Activated CD4-positive, alpha-beta T cell treated with anti-CD3 and anti-CD28 coated beads, Interleukin-2, Interleukin-6, amounts not matched to agents 100 ng/mL and 50 ng/mL, durations not matched to agents 16 hours and 8 hours (primary cell): ENCODE data around the gene PRSS21.
A peak's percentile ranks its signal among the peaks of the same experiment; 100 is the strongest.

Source experiments
- DNase-seq: peaks from one replicate; pipeline ENCODE4 v3.0.0-alpha.2; 2020

Gene PRSS21

GRCh38 chr16:2816751-2817339 is at the start of gene PRSS21:
TSS of gene PRSS21 (plus strand) at chr16:2817237. CDS start at chr16:2817269, 32 bp downstream.
- DNase-seq: peak; percentile 65

DNA sequence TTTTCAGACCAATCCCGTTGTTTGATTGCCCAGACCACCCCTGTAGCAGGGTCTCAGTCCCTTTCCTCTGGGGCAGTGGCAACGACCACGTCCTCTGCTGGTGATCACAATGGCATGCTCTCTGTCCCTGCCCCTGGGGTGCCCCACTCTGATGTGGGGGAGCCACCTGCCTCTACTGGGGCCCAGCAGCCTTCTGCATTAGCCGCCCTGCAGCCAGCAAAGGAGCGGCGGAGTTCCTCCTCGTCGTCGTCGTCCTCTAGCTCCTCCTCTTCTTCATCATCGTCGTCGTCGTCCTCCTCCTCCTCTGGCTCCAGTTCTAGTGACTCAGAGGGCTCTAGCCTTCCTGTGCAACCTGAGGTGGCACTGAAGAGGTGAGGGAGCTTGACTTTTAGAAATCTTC is 49.1 kb upstream of the PRSS21 start:
- DNase-seq: no peak

DNA sequence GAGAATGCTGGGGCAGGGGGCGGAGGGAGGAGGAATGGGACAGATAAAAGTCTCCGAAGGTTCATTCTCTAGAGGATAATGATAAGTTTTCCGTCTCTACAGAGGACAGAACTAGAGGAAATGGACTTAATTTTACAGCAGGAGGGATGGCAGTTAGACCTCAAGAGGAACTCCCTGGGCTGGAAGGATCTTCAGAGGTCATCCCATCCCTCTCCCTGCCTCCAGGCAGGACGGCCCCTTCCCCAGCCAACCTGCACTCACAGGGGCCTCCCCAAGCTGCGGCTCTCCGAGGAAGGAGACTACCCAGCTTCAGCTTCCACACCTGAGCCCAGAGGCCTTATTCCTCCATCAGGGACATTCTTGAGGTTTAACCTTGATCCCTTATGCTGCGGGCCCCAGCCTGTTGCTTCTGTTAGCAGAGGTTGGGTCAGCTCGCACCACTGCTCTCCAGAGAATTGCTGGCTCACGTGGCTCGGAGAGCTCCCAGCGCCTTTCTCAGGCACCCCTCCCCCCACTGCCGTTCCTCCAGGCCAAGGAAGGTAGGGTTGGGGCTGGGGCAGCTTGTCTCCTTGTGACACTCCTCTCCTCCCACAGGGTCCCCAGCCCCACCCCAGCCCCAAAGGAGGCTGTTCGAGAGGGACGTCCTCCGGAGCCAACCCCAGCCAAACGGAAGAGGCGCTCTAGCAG is 48.5 kb upstream of the PRSS21 start:
- no peak for DNase-seq

- DNase-seq: no peak
These were observed 47.9 kb upstream of the PRSS21 start for GRCh38 chr16:2769100-2769529.

DNA sequence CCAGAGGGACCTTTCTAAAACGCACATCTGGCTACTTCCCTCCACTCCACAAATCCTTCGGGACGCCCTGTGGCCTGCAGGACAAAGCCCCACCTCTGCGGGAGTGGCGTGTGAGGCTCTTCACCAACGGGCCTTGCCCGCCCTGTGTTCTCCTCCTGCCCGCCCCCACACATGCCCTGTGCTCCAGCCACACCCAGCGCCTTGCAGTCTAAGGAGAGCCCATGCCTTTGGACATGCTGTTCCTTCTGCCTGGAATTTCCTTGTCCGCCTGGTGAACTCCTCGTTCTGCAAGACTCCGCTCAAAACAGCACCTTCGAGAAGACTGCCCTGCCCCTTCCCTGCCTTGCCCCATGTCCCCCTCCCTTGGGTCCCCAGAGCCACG is 47.4 kb upstream of the PRSS21 start:
- DNase-seq: no peak

DNA sequence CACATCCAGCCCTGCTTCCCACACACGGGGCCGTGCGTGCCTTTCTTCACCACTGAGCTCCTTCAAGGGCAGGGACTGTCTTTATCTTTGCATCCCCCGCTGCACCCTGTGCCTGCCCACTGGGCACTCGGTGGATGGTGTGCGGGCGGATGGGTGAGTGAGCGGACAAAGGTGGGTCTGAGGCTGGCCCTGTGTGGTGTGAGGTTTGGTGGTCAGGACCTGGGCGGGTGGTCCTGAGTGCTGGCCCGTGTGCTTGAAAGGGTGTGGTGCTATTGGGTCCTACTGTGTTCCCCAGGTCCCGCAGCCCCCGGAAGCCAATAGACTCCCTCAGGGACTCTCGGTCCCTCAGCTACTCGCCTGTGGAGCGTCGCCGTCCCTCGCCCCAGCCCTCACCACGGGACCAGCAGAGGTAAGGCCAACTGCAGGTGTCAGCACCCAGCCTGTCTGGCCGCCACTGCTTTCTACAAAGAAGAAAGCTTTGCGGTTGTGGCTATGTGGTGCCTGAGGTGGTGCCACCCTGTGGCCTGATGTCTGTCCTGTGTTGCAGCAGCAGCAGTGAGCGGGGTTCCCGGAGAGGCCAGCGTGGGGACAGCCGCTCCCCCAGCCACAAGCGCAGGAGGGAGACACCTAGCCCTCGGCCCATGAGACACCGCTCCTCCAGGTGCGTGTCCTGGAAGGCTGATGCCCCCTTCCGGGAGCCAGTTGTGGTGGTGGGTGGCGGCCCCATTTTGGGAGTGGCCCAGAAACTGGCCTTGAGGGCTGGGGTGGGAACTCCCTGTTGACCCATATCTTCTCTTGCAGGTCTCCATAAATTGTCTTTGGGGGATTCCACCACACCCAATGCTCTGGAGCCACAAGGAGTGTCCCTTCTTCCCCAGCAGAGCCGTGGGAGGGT is 46.7 kb upstream of the PRSS21 start:
- DNase-seq: no peak

- DNase-seq: no peak
These were observed 45.3 kb upstream of the PRSS21 start for GRCh38 chr16:2771496-2772402.

DNA sequence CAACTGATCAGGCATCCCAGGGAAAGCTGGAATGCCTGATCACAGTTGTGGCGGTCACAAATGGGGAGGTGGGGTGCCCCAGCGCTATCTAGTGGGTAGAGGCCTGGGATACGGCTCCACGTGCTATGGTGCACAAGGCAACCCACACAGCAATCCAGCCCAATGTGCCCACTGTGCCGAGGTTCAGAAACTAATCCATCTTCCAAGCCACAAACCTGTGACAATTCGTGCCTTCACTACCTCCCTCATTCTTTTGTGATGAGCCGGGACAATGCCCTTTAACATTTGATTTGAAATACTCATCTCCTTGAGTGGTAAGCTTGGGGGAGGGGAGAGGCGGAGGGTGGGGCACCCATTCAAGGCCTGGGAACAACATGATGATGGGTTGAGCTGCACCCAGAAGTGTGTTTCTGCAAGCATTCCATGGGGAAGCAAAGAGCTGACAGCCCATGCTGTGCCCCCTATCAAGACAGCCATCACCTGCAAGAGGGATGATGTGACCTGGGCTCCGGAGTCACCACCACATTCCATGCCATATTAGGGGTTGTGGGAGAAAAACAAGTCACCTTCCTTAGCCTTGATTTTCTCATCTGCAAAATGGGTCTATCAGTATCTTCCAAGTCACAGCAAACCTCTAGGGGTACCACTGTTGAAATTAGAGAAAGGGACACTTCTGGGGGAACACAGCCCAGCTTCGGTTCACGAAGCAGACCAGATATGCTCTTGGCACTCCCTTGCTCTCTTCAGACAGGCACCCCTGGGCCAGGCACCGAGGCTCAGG is 43.7 kb upstream of the PRSS21 start:
- no peak for DNase-seq

DNA sequence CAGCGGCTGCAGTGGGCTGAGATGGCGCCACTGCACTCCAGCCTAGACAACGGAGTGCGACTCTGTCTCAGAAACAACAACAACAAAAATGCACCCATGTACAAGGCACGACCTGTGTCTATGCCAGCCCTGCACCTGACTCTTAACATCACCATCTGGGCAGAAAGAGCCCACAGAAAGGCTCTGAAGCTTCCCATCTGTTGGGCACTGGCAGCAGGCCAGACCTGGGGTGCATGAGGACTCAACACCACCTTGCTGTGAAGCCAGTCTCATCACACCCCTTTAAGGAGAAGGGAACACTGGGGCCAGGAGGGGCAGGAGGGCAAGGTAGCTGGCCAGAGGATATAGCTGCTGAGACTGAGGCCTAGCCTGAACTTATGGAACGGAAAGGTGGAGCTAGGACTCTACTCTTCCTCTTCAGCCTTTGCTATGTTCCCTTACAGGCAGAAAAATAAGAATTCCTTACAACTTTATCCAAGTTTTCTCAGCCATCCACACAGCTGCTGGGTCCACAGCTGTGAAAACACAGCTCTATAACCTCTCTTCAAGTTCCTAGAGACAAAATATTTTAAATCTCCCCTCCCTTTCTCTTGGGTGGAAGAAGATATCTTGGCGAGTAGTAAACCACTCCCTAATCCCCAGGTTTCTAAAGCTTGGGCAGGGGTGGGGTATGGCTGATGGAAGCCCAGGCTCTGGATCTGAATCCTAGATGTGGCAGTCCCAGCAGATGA is 42.7 kb upstream of the PRSS21 start:
- DNase-seq: no peak

DNA sequence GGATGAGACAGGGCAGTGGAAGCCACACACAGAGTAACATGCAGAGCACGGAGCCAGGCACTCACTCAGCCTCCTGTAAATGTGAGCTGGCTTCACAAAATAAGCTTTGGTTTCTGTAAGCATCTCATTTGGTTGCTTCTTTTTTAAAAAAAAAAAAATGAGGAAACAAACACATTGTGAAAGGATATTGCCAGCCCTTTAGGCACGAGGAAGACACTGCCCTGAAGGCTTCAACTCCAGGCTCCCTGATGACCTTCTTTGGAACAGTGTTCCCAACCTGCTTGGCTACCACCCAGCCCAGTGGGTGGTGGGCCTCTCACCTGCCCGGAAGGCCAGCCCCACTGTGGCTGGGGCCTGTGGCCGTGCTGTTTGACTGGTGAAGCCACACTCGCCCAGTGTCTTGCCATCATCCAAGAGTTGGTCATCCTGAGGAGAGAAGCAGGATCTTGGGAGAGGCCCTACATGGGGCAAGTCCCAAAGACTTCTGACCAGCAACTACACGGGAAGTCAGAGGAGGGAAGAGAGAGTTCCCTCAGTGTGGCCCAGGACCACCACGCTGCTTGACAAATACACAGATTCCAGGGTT is 41.8 kb upstream of the PRSS21 start:
- no peak for DNase-seq

DNA sequence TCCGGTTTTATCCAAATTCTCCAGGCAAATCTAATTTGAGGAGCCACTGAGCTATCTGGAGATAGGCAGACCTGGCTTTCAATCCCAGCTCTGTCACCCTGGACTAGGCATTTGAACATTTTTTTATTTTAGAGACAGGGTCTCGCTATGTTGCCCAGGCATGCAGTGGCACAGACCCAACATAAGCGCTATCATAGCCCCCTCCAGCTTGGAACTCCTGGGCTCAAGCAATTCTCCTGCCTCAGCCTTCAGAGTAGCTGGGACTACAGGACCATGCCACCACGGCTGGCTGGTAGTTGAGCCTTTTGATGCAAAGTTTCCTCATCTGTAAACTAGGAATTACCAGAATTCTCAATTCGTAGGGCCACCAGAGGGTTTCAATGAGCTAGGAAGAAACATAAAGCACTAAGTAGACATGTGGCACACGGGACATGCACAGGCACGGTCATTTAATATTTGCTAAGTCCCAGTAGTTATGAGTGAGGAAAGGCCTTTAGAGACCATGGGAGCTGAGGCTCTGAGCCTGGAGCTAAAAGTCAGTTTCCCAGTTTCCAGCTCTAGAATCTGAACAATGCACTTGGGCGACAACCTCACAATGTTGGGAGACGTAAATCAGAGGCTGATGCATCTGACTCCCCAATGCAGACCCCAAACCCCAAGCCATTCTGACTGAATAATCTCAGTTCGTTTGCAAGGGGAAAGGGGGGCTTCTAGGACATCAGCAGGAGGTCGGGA is 41.1 kb upstream of the PRSS21 start:
- no peak for DNase-seq

DNA sequence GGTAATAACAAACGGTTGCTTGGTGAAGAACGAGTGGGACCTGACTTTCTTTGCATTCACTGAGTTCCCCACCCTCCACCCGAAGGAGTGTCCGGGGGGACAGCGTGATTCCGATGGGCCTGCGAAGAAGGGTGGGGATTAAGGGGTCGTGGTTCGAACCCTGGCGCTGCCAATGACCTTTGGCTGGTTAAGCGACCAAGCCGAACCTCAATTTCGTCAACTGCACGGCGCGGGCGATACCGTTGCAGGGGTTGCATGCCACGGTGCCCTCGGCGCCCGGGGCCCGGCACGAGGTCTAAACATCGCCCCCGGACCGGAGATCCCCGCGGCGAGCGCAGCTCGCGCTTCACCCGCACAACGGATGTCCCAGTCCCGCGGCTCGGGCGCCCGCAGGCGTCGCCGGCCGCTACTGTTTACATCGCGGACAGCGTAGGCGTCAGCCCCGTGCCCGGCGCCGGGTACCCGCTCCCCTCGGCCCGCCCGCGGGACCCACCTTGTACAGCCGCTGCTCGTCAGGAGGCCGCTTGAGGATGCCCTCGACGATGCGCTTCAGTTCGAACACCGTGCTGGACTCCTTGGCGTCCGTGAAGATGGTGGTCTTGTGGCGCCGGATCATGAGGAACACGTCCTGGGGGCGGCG is 40.4 kb upstream of the PRSS21 start:
- peak; percentile 34 for DNase-seq

DNA sequence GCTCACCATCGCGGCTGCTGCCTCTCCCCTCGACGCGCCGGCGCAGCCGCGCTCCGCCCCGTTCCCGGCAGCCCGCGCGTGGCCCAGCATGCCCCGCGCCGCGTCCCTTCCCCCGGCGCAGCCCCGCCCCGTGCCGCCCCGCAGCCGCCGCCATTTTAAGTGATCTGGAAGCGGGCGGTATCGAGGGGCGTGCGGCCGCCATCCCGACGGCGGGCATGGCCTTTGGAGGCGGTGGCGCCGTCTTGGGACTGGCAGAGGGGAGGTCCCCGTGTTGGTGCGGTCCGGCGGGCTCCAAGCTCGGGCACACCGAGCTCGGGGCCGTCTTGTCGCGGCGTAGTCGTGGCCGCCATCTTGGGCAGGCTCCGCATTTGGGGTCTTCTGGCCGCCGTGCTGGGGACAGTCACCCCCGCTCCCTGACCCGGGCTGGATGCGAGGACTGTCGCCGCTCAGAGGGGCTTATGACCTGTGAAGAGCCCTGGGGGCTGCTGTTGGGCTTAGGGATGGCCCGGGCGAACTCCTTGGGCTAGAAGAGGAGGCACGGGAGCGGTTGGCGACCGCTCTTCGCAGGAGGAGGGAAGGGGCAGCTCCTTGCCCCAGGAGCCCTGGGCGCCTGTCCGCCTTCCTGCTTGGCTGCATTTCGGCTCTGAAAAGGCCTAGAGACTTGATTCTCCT is 39.7 kb upstream of the PRSS21 start, which contains the start of gene ELOB:
Gene ELOB (minus strand): TSS at position 50 of the 672 bp plus-strand sequence. CDS start 41 bp downstream, at position 9.
- DNase-seq: peak; percentile 93

- DNase-seq: peak; percentile 30
These were observed 39.0 kb upstream of the PRSS21 start for GRCh38 chr16:2777903-2778629.

DNA sequence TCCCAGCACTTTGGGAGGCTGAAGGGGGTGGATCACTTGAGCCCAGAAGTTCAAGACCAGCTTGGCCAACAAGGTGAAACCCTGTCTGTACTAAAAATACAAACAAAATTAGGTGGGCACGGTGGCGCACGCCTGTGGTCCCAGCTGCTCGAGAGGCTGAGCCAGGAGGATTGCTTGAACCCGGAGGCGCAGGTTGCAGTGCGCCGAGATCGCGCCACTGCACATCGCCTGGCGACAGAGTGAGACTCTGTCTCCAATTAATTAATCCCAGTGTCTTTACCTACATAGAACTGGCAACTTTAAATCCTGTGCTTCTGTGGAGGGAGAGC is 38.4 kb upstream of the PRSS21 start:
- no peak for DNase-seq

DNA sequence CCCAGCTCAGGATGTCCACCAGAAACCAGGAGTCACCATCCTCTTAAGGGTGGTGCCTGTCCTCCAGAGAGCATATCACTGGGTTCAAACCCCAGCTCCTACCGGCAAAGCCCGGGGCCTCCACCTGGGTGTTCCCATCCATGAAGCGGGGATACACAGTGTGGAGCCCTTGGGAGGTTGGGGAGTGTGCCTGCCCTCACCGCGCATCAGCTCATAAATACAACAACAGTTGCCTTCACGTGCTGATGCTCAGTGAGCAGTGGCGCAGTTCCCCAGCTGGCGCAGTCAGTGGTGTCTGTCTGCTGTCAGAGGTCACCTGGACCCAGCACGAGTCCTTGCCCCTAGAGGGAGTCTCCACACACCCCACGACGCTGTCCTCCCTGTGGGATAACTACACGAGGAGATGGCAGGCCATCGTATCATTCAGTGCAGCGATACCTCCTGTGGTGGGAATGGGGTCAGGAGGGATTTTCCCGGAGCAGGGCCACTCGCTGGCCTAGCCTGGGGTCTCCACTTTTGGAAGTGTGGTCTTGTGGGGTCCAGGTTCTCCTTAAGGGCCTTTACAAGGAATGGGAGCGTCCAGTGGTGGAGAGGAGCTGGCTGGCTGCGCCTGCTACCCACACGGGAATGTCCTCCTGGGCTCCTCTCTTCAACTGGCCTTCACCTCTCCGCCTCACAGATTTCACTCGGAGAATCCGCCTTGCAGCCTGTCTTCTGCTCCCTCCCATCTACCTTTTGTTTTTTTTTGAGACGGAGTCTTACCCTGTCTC is 37.7 kb upstream of the PRSS21 start:
- DNase-seq: no peak
